HepG2 (cell line): ENCODE data around the gene NDUFB5. TPM values are rescaled to one million over a fixed set of nuclear protein-coding genes. Genes with fewer than 3 reads are reported as not detected.

Experiments
- ARNT2 ChIP-seq: sonication (generic); formaldehyde crosslinking; IDR thresholded peaks from 2 replicates; pipeline ENCODE4 v1.8.0; 2022; ENCODE audit warnings: mild to moderate bottlenecking, low read depth, missing genetic modification reagents, moderate library complexity
- CREM ChIP-seq, 2 experiments: sonication (generic) in 1 of 2; formaldehyde crosslinking in 1 of 2; IDR thresholded peaks; 2 replicates each; pipeline versions ENCODE4 v1.4.0 to v1.6.1; 2016 to 2020; ENCODE audit warnings: antibody characterized with exemption in 1 of 2, mild to moderate bottlenecking in 1 of 2, missing genetic modification reagents in 1 of 2
- LCORL ChIP-seq, 2 experiments: fragments of 450-650 bp in 1 of 2; sonication (generic) in 1 of 2; formaldehyde crosslinking in 1 of 2; IDR thresholded peaks; 2 replicates each; pipeline versions ENCODE4 v1.5.0 to v1.6.1; 2017 to 2020; ENCODE audit warnings: antibody characterized with exemption in 1 of 2, missing genetic modification reagents in 1 of 2
- MIER3 ChIP-seq: IDR thresholded peaks from 2 replicates; pipeline ENCODE4 v1.6.1; 2016; ENCODE audit warnings: missing compliant biosample characterization, borderline replicate concordance
- PAF1 ChIP-seq: IDR thresholded peaks from 2 replicates; pipeline ENCODE4 v1.6.1; 2016; ENCODE audit warnings: missing genetic modification reagents, missing compliant biosample characterization
- SETDB1 ChIP-seq: sonication (generic); formaldehyde crosslinking; IDR thresholded peaks from 2 replicates; pipeline ENCODE4 v1.5.1; 2020; ENCODE audit warnings: missing genetic modification reagents, mild to moderate bottlenecking, borderline replicate concordance
- SNRNP70 ChIP-seq: fragments of 200-400 bp; formaldehyde crosslinking; IDR thresholded peaks from 2 replicates; pipeline ENCODE4 v1.6.1; 2017; ENCODE audit warnings: mild to moderate bottlenecking, low read depth, low read length, moderate library complexity
- ZKSCAN5 ChIP-seq: sonication (generic); formaldehyde crosslinking; IDR thresholded peaks from 2 replicates; pipeline ENCODE4 v1.5.1; 2020; ENCODE audit warnings: mild to moderate bottlenecking, missing genetic modification reagents
- ZNF17 ChIP-seq: sonication (generic); formaldehyde crosslinking; IDR thresholded peaks from 2 replicates; pipeline ENCODE4 v1.5.0; 2020; ENCODE audit warnings: mild to moderate bottlenecking, missing genetic modification reagents
- ZNF180 ChIP-seq: sonication (generic); formaldehyde crosslinking; IDR thresholded peaks from 2 replicates; pipeline ENCODE4 v1.4.0; 2020; ENCODE audit warnings: low read depth, missing genetic modification reagents, borderline replicate concordance
- ZNF253 ChIP-seq: sonication (generic); formaldehyde crosslinking; IDR thresholded peaks from 2 replicates; pipeline ENCODE4 v1.8.0; 2022; ENCODE audit warnings: mild to moderate bottlenecking, missing genetic modification reagents, borderline replicate concordance
- ZNF564 ChIP-seq: sonication (generic); formaldehyde crosslinking; IDR thresholded peaks from 2 replicates; pipeline ENCODE4 v1.8.1; 2023; ENCODE audit warnings: mild to moderate bottlenecking, missing genetic modification reagents
- polyA plus RNA-seq, 8 experiments: library from polyadenylated mRNA; depleted of rRNA in 3 of 8; stranded (reverse) in 7 of 8; unstranded in 1 of 8; fragments of >200 nt; fragmentation: Illumina TruSeq in 4 of 8; extraction: Trizol in 4 of 8; gene quantifications; 2 replicates each; pipeline versions ENCODE4 v1.2.1 to v1.2.3, GENCODE V29; 2011 to 2016; ENCODE audit warnings: low read depth in 4 of 8, missing spikeins in 1 of 8, mixed read lengths in 1 of 8; ENCODE audit not compliant: insufficient read depth in 1 of 8
- total RNA-seq, 5 experiments: library from RNA; depleted of rRNA; stranded (reverse); fragments of >200 nt; fragmentation: Illumina TruSeq; extraction: Trizol; gene quantifications; 2 replicates each; pipeline ENCODE4 v1.2.3, GENCODE V29; 2016; ENCODE audit warnings: low read depth in 1 of 5
- TF ChIP-seq, protein P1 (sequence below): fragments of 450-650 bp; IDR thresholded peaks from 2 replicates; pipeline ENCODE4 v1.6.1; 2017
- TF ChIP-seq, protein P2 (sequence below): sonication (generic); formaldehyde crosslinking; IDR thresholded peaks from 2 replicates; pipeline ENCODE4 v1.9.0; 2022; ENCODE audit warnings: low read depth, missing genetic modification reagents
- TF ChIP-seq, protein P3 (sequence below): sonication (generic); formaldehyde crosslinking; IDR thresholded peaks from 2 replicates; pipeline ENCODE4 v1.4.0; 2020; ENCODE audit warnings: missing genetic modification reagents, borderline replicate concordance
- TF ChIP-seq, protein P4 (sequence below): sonication (generic); IDR thresholded peaks from 2 replicates; pipeline ENCODE4 v1.6.1; 2016; ENCODE audit warnings: low read depth, borderline replicate concordance
- TF ChIP-seq, protein P5 (sequence below): sonication (generic); formaldehyde crosslinking; IDR thresholded peaks from 2 replicates; pipeline ENCODE4 v1.9.0; 2021; ENCODE audit warnings: missing genetic modification reagents, mild to moderate bottlenecking, borderline replicate concordance
- TF ChIP-seq, protein P6 (sequence below): sonication (generic); formaldehyde crosslinking; IDR thresholded peaks from 2 replicates; pipeline ENCODE4 v1.4.0; 2020; ENCODE audit warnings: mild to moderate bottlenecking, missing genetic modification reagents

Gene NDUFB5
- total and polyA plus RNA-seq, 2 of the 13 experiments (the other 11 are each of a cell fraction or from before 2014, with no cell fraction given): 43.3 to 120 TPM

DNA sequence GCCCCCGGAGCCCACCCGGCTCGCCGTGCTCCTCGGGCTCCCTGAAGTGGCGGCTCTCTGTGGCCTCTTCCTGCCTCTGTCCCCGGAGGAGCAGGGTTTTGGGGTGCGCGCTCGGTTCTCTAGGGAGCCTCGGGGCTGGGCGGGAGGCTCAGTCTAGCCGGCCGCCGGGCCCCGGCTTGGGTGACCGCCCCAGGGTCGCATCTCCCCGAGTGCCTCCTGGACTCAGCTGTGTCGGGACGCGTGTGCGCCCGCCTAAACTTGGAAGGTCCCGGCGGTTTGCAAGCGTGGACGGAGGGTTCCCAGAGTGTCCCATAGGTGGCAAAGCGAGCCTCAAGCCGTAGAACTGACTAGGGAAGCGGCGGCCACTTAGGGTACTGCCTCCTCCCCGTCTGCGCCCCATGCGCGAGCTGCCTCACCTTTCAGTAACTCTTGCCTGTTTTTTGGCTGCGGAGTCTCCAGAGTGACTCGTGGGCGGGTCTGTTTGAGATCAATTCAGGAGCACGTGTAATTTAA is 41.3 kb upstream of the NDUFB5 start (continued):
- no peak for TF ChIP-seq ZNF180
- TF ChIP-seq, protein P1, sequence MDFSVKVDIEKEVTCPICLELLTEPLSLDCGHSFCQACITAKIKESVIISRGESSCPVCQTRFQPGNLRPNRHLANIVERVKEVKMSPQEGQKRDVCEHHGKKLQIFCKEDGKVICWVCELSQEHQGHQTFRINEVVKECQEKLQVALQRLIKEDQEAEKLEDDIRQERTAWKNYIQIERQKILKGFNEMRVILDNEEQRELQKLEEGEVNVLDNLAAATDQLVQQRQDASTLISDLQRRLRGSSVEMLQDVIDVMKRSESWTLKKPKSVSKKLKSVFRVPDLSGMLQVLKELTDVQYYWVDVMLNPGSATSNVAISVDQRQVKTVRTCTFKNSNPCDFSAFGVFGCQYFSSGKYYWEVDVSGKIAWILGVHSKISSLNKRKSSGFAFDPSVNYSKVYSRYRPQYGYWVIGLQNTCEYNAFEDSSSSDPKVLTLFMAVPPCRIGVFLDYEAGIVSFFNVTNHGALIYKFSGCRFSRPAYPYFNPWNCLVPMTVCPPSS: no peak
- TF ChIP-seq SETDB1 (CRISPR knock-in tag): no peak
- TF ChIP-seq, protein P2, sequence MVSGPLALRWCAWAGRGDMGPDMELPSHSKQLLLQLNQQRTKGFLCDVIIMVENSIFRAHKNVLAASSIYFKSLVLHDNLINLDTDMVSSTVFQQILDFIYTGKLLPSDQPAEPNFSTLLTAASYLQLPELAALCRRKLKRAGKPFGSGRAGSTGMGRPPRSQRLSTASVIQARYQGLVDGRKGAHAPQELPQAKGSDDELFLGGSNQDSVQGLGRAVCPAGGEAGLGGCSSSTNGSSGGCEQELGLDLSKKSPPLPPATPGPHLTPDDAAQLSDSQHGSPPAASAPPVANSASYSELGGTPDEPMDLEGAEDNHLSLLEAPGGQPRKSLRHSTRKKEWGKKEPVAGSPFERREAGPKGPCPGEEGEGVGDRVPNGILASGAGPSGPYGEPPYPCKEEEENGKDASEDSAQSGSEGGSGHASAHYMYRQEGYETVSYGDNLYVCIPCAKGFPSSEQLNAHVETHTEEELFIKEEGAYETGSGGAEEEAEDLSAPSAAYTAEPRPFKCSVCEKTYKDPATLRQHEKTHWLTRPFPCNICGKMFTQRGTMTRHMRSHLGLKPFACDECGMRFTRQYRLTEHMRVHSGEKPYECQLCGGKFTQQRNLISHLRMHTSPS (CRISPR knock-in tag): no peak
- TF ChIP-seq ZNF253 (CRISPR knock-in tag): no peak
- TF ChIP-seq ZNF564 (CRISPR knock-in tag): no peak
- no peak for TF ChIP-seq CREM (IDR thresholded peaks at IDR 0.05)
- TF ChIP-seq CREM (CRISPR knock-in tag; IDR thresholded peaks at IDR 0.05): no peak
- TF ChIP-seq ZNF17 (CRISPR knock-in tag): no peak
- TF ChIP-seq, protein P3, sequence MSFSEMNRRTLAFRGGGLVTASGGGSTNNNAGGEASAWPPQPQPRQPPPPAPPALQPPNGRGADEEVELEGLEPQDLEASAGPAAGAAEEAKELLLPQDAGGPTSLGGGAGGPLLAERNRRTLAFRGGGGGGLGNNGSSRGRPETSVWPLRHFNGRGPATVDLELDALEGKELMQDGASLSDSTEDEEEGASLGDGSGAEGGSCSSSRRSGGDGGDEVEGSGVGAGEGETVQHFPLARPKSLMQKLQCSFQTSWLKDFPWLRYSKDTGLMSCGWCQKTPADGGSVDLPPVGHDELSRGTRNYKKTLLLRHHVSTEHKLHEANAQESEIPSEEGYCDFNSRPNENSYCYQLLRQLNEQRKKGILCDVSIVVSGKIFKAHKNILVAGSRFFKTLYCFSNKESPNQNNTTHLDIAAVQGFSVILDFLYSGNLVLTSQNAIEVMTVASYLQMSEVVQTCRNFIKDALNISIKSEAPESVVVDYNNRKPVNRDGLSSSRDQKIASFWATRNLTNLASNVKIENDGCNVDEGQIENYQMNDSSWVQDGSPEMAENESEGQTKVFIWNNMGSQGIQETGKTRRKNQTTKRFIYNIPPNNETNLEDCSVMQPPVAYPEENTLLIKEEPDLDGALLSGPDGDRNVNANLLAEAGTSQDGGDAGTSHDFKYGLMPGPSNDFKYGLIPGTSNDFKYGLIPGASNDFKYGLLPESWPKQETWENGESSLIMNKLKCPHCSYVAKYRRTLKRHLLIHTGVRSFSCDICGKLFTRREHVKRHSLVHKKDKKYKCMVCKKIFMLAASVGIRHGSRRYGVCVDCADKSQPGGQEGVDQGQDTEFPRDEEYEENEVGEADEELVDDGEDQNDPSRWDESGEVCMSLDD (CRISPR knock-in tag): 0 out of 2 replicates have a peak, but pooled peaks have one; percentile 8
- TF ChIP-seq SNRNP70: no peak
- TF ChIP-seq, protein P4, sequence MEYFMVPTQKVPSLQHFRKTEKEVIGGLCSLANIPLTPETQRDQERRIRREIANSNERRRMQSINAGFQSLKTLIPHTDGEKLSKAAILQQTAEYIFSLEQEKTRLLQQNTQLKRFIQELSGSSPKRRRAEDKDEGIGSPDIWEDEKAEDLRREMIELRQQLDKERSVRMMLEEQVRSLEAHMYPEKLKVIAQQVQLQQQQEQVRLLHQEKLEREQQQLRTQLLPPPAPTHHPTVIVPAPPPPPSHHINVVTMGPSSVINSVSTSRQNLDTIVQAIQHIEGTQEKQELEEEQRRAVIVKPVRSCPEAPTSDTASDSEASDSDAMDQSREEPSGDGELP: no peak
- TF ChIP-seq, protein P5, sequence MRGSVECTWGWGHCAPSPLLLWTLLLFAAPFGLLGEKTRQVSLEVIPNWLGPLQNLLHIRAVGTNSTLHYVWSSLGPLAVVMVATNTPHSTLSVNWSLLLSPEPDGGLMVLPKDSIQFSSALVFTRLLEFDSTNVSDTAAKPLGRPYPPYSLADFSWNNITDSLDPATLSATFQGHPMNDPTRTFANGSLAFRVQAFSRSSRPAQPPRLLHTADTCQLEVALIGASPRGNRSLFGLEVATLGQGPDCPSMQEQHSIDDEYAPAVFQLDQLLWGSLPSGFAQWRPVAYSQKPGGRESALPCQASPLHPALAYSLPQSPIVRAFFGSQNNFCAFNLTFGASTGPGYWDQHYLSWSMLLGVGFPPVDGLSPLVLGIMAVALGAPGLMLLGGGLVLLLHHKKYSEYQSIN: no peak
- no peak for TF ChIP-seq ZKSCAN5 (CRISPR knock-in tag)
- no peak for TF ChIP-seq ARNT2
- no peak for TF ChIP-seq MIER3 (CRISPR knock-in tag)
- no peak for TF ChIP-seq PAF1 (CRISPR knock-in tag)
- TF ChIP-seq, protein P6, sequence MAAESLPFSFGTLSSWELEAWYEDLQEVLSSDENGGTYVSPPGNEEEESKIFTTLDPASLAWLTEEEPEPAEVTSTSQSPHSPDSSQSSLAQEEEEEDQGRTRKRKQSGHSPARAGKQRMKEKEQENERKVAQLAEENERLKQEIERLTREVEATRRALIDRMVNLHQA (CRISPR knock-in tag): no peak
- TF ChIP-seq LCORL (IDR thresholded peaks at IDR 0.05): no peak
- TF ChIP-seq LCORL (CRISPR knock-in tag; IDR thresholded peaks at IDR 0.05): no peak; the same call in 1 of the 2 replicates
